Activated CD8-positive, alpha-beta memory T cell treated with anti-CD3 and anti-CD28 coated beads, Interleukin-2, amount 10 ng/mL, durations not matched to agents 7 days and 5 days (primary cell): ENCODE results near the gene TRIM8. TPM values are rescaled to one million over a fixed set of nuclear protein-coding genes. Genes with fewer than 3 reads are reported as not detected.

Source experiments
- ATAC-seq: fragments of 150-1000 bp; cut with Tn5 transposase; one replicate; pipeline ENCODE4 v1.10.0; 2021; ENCODE audit warnings: moderate library complexity
- CTCF ChIA-PET: fragments of 350-600 bp; sonication (Branson Sonifier 250); formaldehyde crosslinking; loops from one replicate; lab custom pipeline; 2021; ENCODE audit warnings: antibody characterized with exemption; lab: Charles Lee
- DNase-seq: peaks from one replicate; pipeline ENCODE4 v3.0.0-alpha.2; 2020
- H3K27ac Mint-ChIP-seq: one replicate; pipeline ENCODE4 v1.8.0; 2021; ENCODE audit warnings: mild to moderate bottlenecking, mixed read lengths
- H3K27me3 Mint-ChIP-seq: one replicate; pipeline ENCODE4 v1.8.0; 2021; ENCODE audit warnings: mixed read lengths
- H3K36me3 Mint-ChIP-seq: one replicate; pipeline ENCODE4 v1.8.0; 2021; ENCODE audit warnings: mild to moderate bottlenecking, mixed read lengths
- H3K4me1 Mint-ChIP-seq: one replicate; pipeline ENCODE4 v1.8.0; 2021; ENCODE audit warnings: mixed read lengths
- H3K4me3 Mint-ChIP-seq: one replicate; pipeline ENCODE4 v1.8.0; 2021; ENCODE audit warnings: mild to moderate bottlenecking, moderate library complexity, mixed read lengths
- H3K9me3 Mint-ChIP-seq: one replicate; pipeline ENCODE4 v1.8.0; 2022; ENCODE audit warnings: low read depth, mixed read lengths
- total RNA-seq, 2 experiments: library from RNA; stranded (reverse); gene quantifications; one replicate each; pipeline ENCODE4 v1.2.3, GENCODE V29; 2021

The TRIM8 gene
- 10 to 100 TPM; 58.7 to 86.9 TPM for total RNA-seq

DNA sequence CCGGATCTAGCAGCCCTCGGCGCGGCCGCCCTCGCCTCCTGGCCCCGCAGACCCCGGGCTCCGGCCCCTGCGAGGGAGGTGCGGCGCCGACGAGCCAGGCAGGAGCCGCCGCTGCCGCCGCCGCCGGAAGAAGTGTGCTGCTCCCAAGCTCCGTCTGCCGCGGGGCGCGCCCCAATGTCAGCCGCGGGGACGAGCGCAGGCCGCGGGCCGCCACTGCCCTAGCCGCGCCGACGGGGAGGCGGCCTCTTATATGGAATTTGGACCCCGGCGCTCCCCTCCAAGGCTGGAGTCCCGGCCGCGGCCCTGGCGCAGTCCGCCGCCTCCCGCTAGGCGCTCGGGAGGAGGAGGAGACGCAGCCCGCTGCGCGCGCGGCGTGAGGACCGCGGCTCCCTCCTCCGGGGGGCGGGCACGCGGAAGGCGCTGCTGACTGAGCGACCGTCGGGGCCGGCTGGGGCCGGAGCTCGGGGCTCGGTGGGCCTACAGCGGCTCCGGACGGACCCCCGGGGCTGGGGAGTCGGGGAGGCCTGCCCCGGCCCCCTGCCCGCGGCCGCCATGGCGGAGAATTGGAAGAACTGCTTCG lies at the start of gene TRIM8:
Gene TRIM8, plus strand, starts transcription at position 414 of the 580 bp plus-strand sequence. Its CDS starts 139 bp downstream, at position 553.
- CTCF ChIA-PET, result interaction anchor here (0.5 to 4.5 kb wide), 10 partner anchors 14 to 399 kb away, joined by 3 to 52 read pairs (median 7); partner anchors contain the start of genes ACTR1A, ARL3, GBF1 and SFXN2
- Mint-ChIP-seq H3K27me3 (no peaks in the 10 kb centered on the region), H3K4me3 (peak within 1 kb of the TSS; percentile 94), H3K9me3 (no peaks in the 10 kb centered on the region), H3K4me1 (peaks cover 37% of the 10 kb centered on the region), H3K36me3 (peaks cover 20% of the 10 kb centered on the region), H3K27ac (peak within 1 kb of the TSS; percentile 98)
- peak; percentile 71 for DNase-seq
- peak; percentile 6 for ATAC-seq

GRCh38 chr10:102595293-102595692 lies 49.0 kb upstream of the TRIM8 start:
- Mint-ChIP-seq H3K4me1 (no peaks in the 10 kb centered on the region), H3K4me3 (no peak overlapping the region), H3K27ac (no peak overlapping the region), H3K9me3 (no peaks in the 10 kb centered on the region), H3K36me3 (no peaks in the 10 kb centered on the region), H3K27me3 (no peaks in the 10 kb centered on the region)
- DNase-seq, result no peak
- CTCF ChIA-PET, result interaction anchor here (0.8 to 1.9 kb wide), 6 partner anchors 9 to 69 kb away, joined by 3 to 18 read pairs (median 4); no protein-coding TSS in a partner anchor
- ATAC-seq, result no peak

DNA sequence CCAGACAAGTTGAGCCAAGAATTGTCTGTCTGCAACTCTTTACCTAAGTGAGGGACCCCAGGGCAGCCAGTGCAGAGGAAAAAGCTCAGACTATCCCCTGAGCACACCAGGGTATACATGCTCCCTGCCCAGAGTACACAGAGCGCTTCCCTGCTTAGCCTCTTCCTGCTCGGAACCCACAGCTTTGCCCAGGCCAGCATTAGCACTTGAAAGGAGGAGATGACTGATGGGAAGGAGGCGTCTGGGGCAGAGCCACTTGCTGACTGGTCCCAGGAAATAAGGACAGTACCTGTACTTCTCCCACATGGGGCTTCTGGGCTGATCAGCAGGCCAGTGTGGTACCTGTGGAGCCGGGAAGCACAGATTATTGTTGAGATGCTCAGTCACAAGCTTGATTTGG lies 48.4 kb upstream of the TRIM8 start:
- Mint-ChIP-seq H3K36me3 (no peaks in the 10 kb centered on the region), H3K9me3 (no peaks in the 10 kb centered on the region), H3K27me3 (no peaks in the 10 kb centered on the region), H3K4me3 (no peak overlapping the region), H3K4me1 (no peaks in the 10 kb centered on the region), H3K27ac (peak overlapping the region; percentile 15)
- DNase-seq (no peak), ATAC-seq (no peak)
- CTCF ChIA-PET, result interaction anchor here (0.8 to 1.9 kb wide), 13 partner anchors 10 to 267 kb away, joined by 3 to 18 read pairs (median 4); no protein-coding TSS in a partner anchor

GRCh38 chr10:102596506-102596971 lies 47.7 kb upstream of the TRIM8 start:
- Mint-ChIP-seq H3K9me3 (no peaks in the 10 kb centered on the region), H3K36me3 (no peaks in the 10 kb centered on the region), H3K4me3 (no peak overlapping the region), H3K27me3 (no peaks in the 10 kb centered on the region), H3K27ac (no peak overlapping the region), H3K4me1 (no peaks in the 10 kb centered on the region)
- peak; percentile 49 for ATAC-seq
- peak; percentile 57 for DNase-seq
- CTCF ChIA-PET, result interaction anchor here (0.6 to 1.9 kb wide), 15 partner anchors 11 to 268 kb away, joined by 3 to 18 read pairs (median 4); no protein-coding TSS in a partner anchor

GRCh38 chr10:102597131-102597991 lies 46.9 kb upstream of the TRIM8 start:
- Mint-ChIP-seq H3K9me3 (no peaks in the 10 kb centered on the region), H3K36me3 (no peaks in the 10 kb centered on the region), H3K27ac (no peak overlapping the region), H3K4me3 (no peak overlapping the region), H3K27me3 (no peaks in the 10 kb centered on the region), H3K4me1 (no peaks in the 10 kb centered on the region)
- CTCF ChIA-PET, result interaction anchor here (0.6 to 1.9 kb wide), 13 partner anchors 10 to 203 kb away, joined by 3 to 18 read pairs (median 4); no protein-coding TSS in a partner anchor
- ATAC-seq (no peak), DNase-seq (no peak)

DNA sequence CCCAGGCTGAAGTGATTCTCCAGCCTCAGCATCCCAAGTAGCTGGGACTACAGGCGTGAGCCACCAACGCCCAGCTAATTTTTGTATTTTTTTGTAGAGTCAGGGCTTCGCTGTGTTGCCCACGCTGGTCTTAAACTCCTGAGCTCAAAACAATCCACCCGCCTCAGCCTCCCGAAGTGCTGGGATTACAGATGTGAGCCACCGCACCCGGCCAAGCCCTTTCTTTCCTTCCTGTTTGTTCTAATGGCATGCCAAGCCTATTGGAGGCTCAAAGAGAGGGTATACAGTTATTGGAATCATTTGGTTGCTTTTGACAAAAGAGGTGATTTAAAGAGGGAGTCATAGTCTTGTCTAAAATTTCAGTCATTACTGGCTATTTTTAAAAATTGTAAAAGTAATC lies 46.0 kb upstream of the TRIM8 start:
- H3K27me3 Mint-ChIP-seq, result no peaks in the 10 kb centered on the region
- no peaks in the 10 kb centered on the region for H3K36me3 Mint-ChIP-seq
- H3K4me1 Mint-ChIP-seq, result no peaks in the 10 kb centered on the region
- DNase-seq, result no peak
- H3K4me3 Mint-ChIP-seq, result no peak overlapping the region
- ATAC-seq, result no peak
- no peak overlapping the region for H3K27ac Mint-ChIP-seq
- no peaks in the 10 kb centered on the region for H3K9me3 Mint-ChIP-seq
- CTCF ChIA-PET, result interaction anchor here (1.5 kb wide), 1 partner anchor 92 kb away, joined by 3 read pairs; no protein-coding TSS in a partner anchor

- DNase-seq, result no peak
- peaks cover 1% of the 10 kb centered on the region for H3K36me3 Mint-ChIP-seq
- H3K27me3 Mint-ChIP-seq, result no peaks in the 10 kb centered on the region
- H3K4me3 Mint-ChIP-seq, result no peak overlapping the region
- ATAC-seq, result no peak
- no peak overlapping the region for H3K27ac Mint-ChIP-seq
- CTCF ChIA-PET, result no interaction called here
- peaks cover 3% of the 10 kb centered on the region for H3K4me1 Mint-ChIP-seq
- no peaks in the 10 kb centered on the region for H3K9me3 Mint-ChIP-seq
These were observed 44.5 kb upstream of the TRIM8 start for GRCh38 chr10:102599565-102600327.

DNA sequence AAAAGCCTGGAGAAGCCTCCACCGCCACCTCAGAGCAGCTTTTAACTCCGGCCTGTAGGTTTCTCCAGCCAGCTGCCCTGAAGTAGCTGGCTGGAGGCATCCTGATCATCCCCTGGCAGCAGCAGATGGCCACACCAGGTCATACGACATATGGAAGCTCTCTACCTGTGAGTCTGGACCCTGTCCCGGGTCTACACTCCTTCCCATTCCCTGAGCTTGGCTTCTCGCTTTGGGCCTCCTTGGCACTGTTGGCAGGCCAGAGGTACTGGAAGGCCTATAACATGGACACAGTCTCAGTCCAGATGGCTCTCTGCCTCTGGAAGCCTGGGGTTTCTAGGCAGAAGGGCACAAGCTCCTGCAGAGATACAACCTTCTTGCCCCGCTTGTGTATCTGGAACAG lies 43.5 kb upstream of the TRIM8 start:
- H3K27ac Mint-ChIP-seq, result no peak overlapping the region
- no peaks in the 10 kb centered on the region for H3K9me3 Mint-ChIP-seq
- ATAC-seq (no peak), DNase-seq (no peak)
- peaks cover 1% of the 10 kb centered on the region for H3K36me3 Mint-ChIP-seq
- H3K4me1 Mint-ChIP-seq, result peaks cover 3% of the 10 kb centered on the region
- H3K27me3 Mint-ChIP-seq, result no peaks in the 10 kb centered on the region
- H3K4me3 Mint-ChIP-seq, result no peak overlapping the region
- CTCF ChIA-PET, result interaction anchor here (1.1 to 1.2 kb wide), 2 partner anchors 17 to 29 kb away, joined by 3 to 5 read pairs; no protein-coding TSS in a partner anchor

DNA sequence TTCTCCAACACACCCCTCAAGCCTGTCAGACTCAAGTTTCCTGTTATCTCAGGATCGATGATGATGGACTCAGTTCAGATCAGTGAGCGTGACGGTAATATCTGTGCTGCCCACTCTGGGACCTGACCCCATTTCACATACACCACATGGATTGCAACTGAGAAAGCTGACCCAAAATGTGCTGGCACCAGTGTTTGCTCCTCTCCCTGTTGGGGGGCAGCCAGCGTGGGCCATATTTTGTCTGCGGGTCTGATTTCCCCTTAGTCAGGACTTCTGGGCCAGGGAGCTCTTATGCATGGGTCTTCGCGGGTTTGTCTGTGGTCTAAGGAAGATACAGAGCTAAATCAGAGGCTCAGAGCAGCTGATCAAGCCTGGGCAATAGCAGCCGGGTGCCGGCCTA lies 42.6 kb upstream of the TRIM8 start:
- DNase-seq, result no peak
- Mint-ChIP-seq H3K4me1 (peaks cover 3% of the 10 kb centered on the region), H3K9me3 (no peaks in the 10 kb centered on the region), H3K4me3 (no peak overlapping the region), H3K36me3 (peaks cover 1% of the 10 kb centered on the region), H3K27ac (no peak overlapping the region), H3K27me3 (no peaks in the 10 kb centered on the region)
- ATAC-seq, result no peak
- CTCF ChIA-PET, result interaction anchor here (1.1 to 1.3 kb wide), 2 partner anchors 30 to 98 kb away, joined by 3 to 4 read pairs; partner anchors contain the start of gene SUFU

GRCh38 chr10:102602272-102603045 lies 41.8 kb upstream of the TRIM8 start:
- Mint-ChIP-seq H3K27me3 (no peaks in the 10 kb centered on the region), H3K4me1 (peaks cover 3% of the 10 kb centered on the region)

GRCh38 chr10:102603946-102604345 lies 40.3 kb upstream of the TRIM8 start:
- no peak for DNase-seq
- no peak overlapping the region for H3K27ac Mint-ChIP-seq
- no peaks in the 10 kb centered on the region for H3K27me3 Mint-ChIP-seq
- H3K9me3 Mint-ChIP-seq, result no peaks in the 10 kb centered on the region
- CTCF ChIA-PET, result no interaction called here
- no peak overlapping the region for H3K4me3 Mint-ChIP-seq
- ATAC-seq, result no peak
- H3K4me1 Mint-ChIP-seq, result peaks cover 3% of the 10 kb centered on the region
- peaks cover 1% of the 10 kb centered on the region for H3K36me3 Mint-ChIP-seq

More at GRCh38 chr10:102602272-102603045, 41.8 kb upstream of the TRIM8 start:
- H3K4me3 Mint-ChIP-seq, result no peak overlapping the region
- no peaks in the 10 kb centered on the region for H3K9me3 Mint-ChIP-seq
- CTCF ChIA-PET, result interaction anchor here (1.1 to 1.5 kb wide), 3 partner anchors 19 to 98 kb away, joined by 4 read pairs; partner anchors contain the start of gene SUFU
- DNase-seq (no peak), ATAC-seq (no peak)
- H3K27ac Mint-ChIP-seq, result no peak overlapping the region
- H3K36me3 Mint-ChIP-seq, result peaks cover 1% of the 10 kb centered on the region

GRCh38 chr10:102604439-102604841 lies 39.8 kb upstream of the TRIM8 start:
- Mint-ChIP-seq H3K36me3 (peaks cover 1% of the 10 kb centered on the region), H3K4me1 (peaks cover 3% of the 10 kb centered on the region), H3K27ac (no peak overlapping the region), H3K4me3 (no peak overlapping the region), H3K9me3 (no peaks in the 10 kb centered on the region), H3K27me3 (no peaks in the 10 kb centered on the region)
- no peak for DNase-seq
- no peak for ATAC-seq
- CTCF ChIA-PET, result no interaction called here
